Endodermal cell (in vitro differentiated cells): Measurements from ENCODE around the gene LYL1. TPM values are rescaled to one million over a fixed set of nuclear protein-coding genes. Genes with fewer than 3 reads are reported as not detected.
A peak's percentile ranks its signal among the peaks of the same experiment; 100 is the strongest.

Experiments
- DNase-seq: peaks from one replicate; pipeline ENCODE4 v3.0.0-alpha.2; 2017
- H3K27ac ChIP-seq: 2 replicates; pipeline ENCODE4 v1.5.1; 2013; ENCODE audit warnings: mild to moderate bottlenecking, low read depth, low read length, moderate library complexity
- H3K27me3 ChIP-seq: 2 replicates; pipeline ENCODE4 v1.6.1; 2013; ENCODE audit warnings: mild to moderate bottlenecking, low read length, moderate library complexity; ENCODE audit not compliant: insufficient read depth, control insufficient read depth, poor library complexity, severe bottlenecking
- H3K36me3 ChIP-seq: 2 replicates; pipeline ENCODE4 v1.7.0; 2013; ENCODE audit warnings: mild to moderate bottlenecking, low read length, moderate library complexity; ENCODE audit not compliant: control insufficient read depth, insufficient read depth
- H3K4me1 ChIP-seq: one replicate; pipeline ENCODE4 v1.7.0; 2013; ENCODE audit warnings: low read length; ENCODE audit not compliant: control insufficient read depth, insufficient read depth
- H3K4me3 ChIP-seq: 2 replicates; pipeline ENCODE4 v1.5.1; 2013; ENCODE audit warnings: mild to moderate bottlenecking, low read length, moderate library complexity
- H3K9ac ChIP-seq: 2 replicates; pipeline ENCODE4 v1.6.1; 2013; ENCODE audit warnings: mild to moderate bottlenecking, low read length, moderate library complexity; ENCODE audit not compliant: poor library complexity, severe bottlenecking; ENCODE audit errors: extremely low read depth
- H3K9me3 ChIP-seq: 2 replicates; pipeline ENCODE4 v1.6.1; 2013; ENCODE audit warnings: mild to moderate bottlenecking, low read length, moderate library complexity; ENCODE audit not compliant: control insufficient read depth
- H3K27ac Mint-ChIP-seq: 2 replicates; pipeline ENCODE4 v1.8.0; 2020; ENCODE audit warnings: mixed read lengths
- H3K27me3 Mint-ChIP-seq: 2 replicates; pipeline ENCODE4 v1.8.0; 2021; ENCODE audit warnings: mild to moderate bottlenecking, mixed read lengths; ENCODE audit not compliant: insufficient read depth
- H3K36me3 Mint-ChIP-seq: 2 replicates; pipeline ENCODE4 v1.8.0; 2020; ENCODE audit warnings: low read depth, mixed read lengths
- H3K4me1 Mint-ChIP-seq: 2 replicates; pipeline ENCODE4 v1.8.0; 2020; ENCODE audit warnings: mixed read lengths
- H3K4me3 Mint-ChIP-seq: 2 replicates; pipeline ENCODE4 v1.8.0; 2020; ENCODE audit warnings: mild to moderate bottlenecking, moderate library complexity, mixed read lengths
- H3K9me3 Mint-ChIP-seq: 2 replicates; pipeline ENCODE4 v1.8.0; 2020; ENCODE audit warnings: mild to moderate bottlenecking, mixed read lengths
- CTCF ChIP-seq: fragments of 200-600 bp; sonication (generic); conservative IDR thresholded peaks from 2 replicates; pipeline ENCODE4 v1.5.0; 2021; ENCODE audit warnings: antibody characterized with exemption, mild to moderate bottlenecking
- WGBS, 2 experiments: methylation state at CpG; one replicate each; pipeline versions ENCODE4 v1.1.5 to v1.1.7; 2013; ENCODE audit warnings: missing lambda C conversion rate in 2 of 2, mixed read lengths in 1 of 2; ENCODE audit not compliant: insufficient coverage in 1 of 2, insufficient read length in 1 of 2; 5-methylcytosine and 5-hydroxymethylcytosine counted together
- total RNA-seq, 2 donors: library from RNA; stranded (reverse); fragmentation: NEBNext Ultra II Directional in 1 of 2; extraction: Animal tissue kit (Norgen Biotek cat#: 25700) in 1 of 2; gene quantifications; 2 replicates in 1 of 2; 3 replicates in 1 of 2; pipeline ENCODE4 v1.2.1, GENCODE V29; 2021

Gene LYL1
- total RNA-seq, 2 donors from 2014 or later = 1.9 to 2.0 TPM

- Mint-ChIP-seq H3K27me3 (peaks cover under 1% of the 10 kb centered on the region), H3K4me1 (peaks cover 4% of the 10 kb centered on the region), H3K36me3 (peaks cover 6% of the 10 kb centered on the region), H3K9me3 (no peaks in the 10 kb centered on the region), H3K27ac (no peak overlapping the region), H3K4me3 (no peak overlapping the region)
- H3K27ac ChIP-seq = no peak overlapping the region
- H3K27me3 ChIP-seq = no peaks in the 10 kb centered on the region
- no peaks in the 10 kb centered on the region for H3K4me1 ChIP-seq
- peaks cover 3% of the 10 kb centered on the region for H3K36me3 ChIP-seq
- WGBS, 2 experiments = 97 to 99% methylated on average over 8 to 16 of the region's 16 CpGs
- no peak for DNase-seq
- H3K9ac ChIP-seq = no peak overlapping the region
- no peak overlapping the region for H3K4me3 ChIP-seq
- H3K9me3 ChIP-seq = no peaks in the 10 kb centered on the region
- TF ChIP-seq CTCF = no peak
These were observed 44.3 kb upstream of the LYL1 start for GRCh38 chr19:13146763-13147563.

- peaks cover 32% of the 10 kb centered on the region for H3K36me3 ChIP-seq
- H3K27me3 ChIP-seq = no peaks in the 10 kb centered on the region
- no peaks in the 10 kb centered on the region for H3K9me3 ChIP-seq
- no peak overlapping the region for H3K9ac ChIP-seq
- Mint-ChIP-seq H3K4me1 (peaks cover 6% of the 10 kb centered on the region), H3K4me3 (no peak overlapping the region), H3K9me3 (no peaks in the 10 kb centered on the region), H3K27me3 (peaks cover 2% of the 10 kb centered on the region), H3K36me3 (peaks cover 36% of the 10 kb centered on the region), H3K27ac (peak overlapping the region; percentile 76)
- no peak for DNase-seq
- H3K27ac ChIP-seq = no peak overlapping the region
- no peaks in the 10 kb centered on the region for H3K4me1 ChIP-seq
- H3K4me3 ChIP-seq = no peak overlapping the region
- WGBS, 2 experiments = 91 to 97% methylated on average over 4 to 10 of the region's 11 CpGs
- TF ChIP-seq CTCF = no peak
These were observed 37.1 kb upstream of the LYL1 start for GRCh38 chr19:13139633-13140311.

- TF ChIP-seq CTCF = no peak
- no peaks in the 10 kb centered on the region for H3K4me1 ChIP-seq
- Mint-ChIP-seq H3K27ac (peak overlapping the region; percentile 39), H3K36me3 (peaks cover 33% of the 10 kb centered on the region), H3K4me3 (no peak overlapping the region), H3K9me3 (no peaks in the 10 kb centered on the region), H3K4me1 (peaks cover 6% of the 10 kb centered on the region), H3K27me3 (peaks cover 2% of the 10 kb centered on the region)
- 95% methylated on average over 10 of the region's 10 CpGs; no CpG with 5 or more reads in 1 of the 2 experiments for WGBS, 2 experiments
- H3K36me3 ChIP-seq = peaks cover 38% of the 10 kb centered on the region
- H3K27ac ChIP-seq = no peak overlapping the region
- DNase-seq = no peak
- H3K9me3 ChIP-seq = no peaks in the 10 kb centered on the region
- H3K27me3 ChIP-seq = no peaks in the 10 kb centered on the region
- H3K9ac ChIP-seq = no peak overlapping the region
- H3K4me3 ChIP-seq = no peak overlapping the region
These were observed 36.2 kb upstream of the LYL1 start for GRCh38 chr19:13138916-13139198.
